ENCODE measurements around the gene CNOT6.
A peak's percentile ranks its signal among the peaks of the same experiment; 100 is the strongest.
"Not testable (repeated sequence)": the region's sequence is repeated elsewhere in the genome, so short reads cannot be mapped to it uniquely, and the experiment has no call there.

The CNOT6 gene

DNA sequence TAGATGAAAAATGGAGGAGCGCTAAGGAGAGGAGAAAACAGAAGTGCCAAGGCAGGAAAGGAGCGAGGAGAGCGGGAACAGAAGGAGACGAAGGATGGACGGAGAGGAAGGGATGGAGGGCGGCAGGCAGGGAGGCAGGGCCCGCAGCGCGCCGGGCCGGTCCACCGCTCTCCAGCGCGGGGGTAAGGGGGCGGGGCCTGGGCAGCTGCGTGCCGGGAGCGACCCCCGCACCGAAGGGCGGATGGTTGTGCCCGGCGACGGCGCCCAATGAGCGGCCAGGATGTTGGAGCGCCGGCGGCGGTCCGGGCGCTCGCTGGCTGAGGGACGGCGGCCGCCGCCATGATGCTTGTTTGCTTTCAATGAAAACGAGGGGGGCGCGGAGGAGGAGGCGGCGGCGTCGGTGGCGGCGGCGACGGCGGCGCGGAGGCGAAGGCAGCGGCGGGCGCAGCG is at the start of gene CNOT6:
CNOT6 (plus strand) TSS at position 320 of the 450 bp plus-strand sequence. CDS start 34,898 bp downstream, outside the sequence.
- peak; percentile 92 for DNase-seq (ENCODE audit: low spot score)

DNA sequence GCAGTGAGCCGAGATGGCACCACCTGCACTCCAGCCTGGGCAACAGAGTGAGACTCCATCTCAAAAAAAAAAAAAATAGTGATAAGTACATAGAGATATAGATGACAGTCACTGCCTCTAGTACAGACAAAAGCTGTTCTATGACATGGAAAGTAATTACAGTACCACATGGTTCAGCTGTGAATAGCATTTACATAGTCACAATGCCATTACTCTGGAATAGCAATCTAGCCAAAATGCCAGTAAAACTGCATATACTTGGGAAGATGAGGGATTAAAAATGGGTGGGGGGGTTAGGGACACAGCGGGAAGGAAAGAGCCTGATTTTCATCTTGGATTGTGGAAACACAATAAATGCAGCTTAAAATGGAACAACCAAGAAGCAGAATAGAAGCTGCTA is 39.4 kb upstream of the CNOT6 start:
- no peak for DNase-seq (ENCODE audit: low spot score)

DNA sequence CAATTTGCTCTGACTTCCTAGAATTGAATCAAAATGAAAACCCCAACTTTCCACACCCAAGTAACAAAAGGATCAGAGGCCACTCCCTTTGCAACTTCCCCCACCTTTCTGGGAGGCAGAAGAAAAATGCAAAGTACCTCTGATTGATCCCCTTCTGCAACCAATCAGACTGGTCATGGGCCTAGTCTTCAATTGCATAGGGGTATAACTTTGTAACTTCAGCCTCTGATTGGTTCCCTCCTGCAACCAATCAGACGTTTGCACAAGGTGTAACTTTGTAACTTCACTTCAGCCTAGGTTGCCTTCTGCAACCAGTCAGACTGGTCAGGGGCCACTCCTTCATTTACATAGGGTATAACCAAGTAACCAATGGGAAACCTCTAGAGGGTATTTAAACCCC is 38.3 kb upstream of the CNOT6 start:
- peak; percentile 21 for DNase-seq (ENCODE audit: low spot score)

DNA sequence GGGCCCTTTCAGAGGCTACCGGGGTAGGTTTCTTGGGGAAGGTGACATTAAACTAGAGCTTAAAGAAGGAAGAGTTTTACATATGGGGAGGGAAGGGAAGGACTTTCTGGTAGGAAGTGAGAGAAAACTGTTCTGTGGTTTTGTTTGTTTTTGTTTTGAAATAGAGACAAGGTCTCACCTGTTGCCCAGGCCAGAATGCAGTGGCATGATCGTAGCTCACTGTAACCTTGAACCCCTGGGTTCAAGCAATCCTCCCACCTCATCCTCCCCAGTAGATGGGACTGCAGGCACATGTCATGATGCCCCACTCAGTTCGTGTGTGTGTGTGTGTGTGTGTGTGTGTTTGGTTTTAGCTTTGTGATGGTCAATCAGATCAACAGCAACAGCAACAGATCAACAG is 37.4 kb upstream of the CNOT6 start:
- DNase-seq (ENCODE audit: low spot score) = no peak

DNA sequence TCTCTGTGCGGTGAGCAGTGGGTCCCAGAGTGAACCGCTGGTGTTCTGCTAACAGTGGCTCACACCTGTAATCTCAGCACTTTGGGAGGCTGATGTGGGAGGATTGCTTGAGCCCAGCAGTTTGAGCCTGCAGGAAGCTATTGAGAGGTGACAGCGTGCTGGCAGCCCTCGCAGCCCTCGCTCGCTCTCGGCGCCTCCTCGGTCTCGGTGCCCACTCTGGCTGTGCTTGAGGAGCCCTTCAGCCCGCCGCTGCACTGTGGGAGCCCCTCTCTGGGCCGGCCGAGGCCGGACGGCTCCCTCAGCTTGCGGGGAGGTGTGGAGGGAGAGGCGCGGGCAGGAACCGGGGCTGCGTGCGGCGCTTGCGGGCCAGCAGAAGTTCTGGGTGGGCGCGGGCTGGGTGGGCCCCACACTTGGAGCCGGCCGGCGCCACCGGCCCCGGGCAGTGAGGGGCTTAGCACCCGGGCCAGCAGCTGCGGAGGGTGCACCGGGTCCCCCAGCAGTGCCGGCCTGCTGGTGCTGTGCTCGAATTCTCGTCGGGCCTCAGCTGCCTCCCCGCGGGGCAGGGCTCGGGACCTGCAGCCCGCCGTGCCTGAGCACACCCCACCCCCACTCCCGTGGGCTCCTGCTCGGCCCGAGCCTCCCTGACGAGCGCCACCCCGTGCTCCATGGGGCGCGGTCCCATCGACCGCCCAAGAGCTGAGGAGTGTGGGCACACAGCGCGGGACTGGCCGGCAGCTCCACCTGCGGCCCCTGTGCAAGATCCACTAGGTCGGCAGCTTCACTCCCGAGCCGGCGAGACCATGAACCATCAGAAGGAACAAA is 35.1 kb upstream of the CNOT6 start:
- DNase-seq (ENCODE audit: low spot score) = not testable (repeated sequence)

GRCh38 chr5:180459674-180460142 is 34.5 kb upstream of the CNOT6 start:
- not testable (repeated sequence) for DNase-seq (ENCODE audit: low spot score)

DNA sequence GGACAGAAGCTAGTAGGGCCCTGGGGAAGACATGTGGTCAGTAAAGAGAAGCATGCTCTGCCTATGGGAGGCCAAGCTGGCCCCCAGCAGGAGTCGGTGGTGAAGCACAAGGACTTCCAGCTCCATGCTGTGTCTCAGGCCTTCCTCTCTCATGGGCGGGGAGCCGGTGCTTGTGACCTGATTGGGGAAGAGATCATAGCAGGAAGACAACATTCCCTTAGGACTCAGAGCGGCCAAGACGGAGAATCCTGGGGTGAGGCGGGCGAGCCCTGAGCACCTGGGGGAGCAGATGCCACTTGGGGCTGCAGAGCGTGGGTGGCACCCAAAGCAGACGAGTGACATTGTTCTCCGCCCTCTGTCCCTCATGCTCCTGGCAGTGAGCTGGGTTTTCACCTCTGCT is 33.3 kb upstream of the CNOT6 start:
- no peak for DNase-seq (ENCODE audit: low spot score)

- DNase-seq (ENCODE audit: low spot score) = no peak
Measured at GRCh38 chr5:180461303-180461702, 32.9 kb upstream of the CNOT6 start.

DNA sequence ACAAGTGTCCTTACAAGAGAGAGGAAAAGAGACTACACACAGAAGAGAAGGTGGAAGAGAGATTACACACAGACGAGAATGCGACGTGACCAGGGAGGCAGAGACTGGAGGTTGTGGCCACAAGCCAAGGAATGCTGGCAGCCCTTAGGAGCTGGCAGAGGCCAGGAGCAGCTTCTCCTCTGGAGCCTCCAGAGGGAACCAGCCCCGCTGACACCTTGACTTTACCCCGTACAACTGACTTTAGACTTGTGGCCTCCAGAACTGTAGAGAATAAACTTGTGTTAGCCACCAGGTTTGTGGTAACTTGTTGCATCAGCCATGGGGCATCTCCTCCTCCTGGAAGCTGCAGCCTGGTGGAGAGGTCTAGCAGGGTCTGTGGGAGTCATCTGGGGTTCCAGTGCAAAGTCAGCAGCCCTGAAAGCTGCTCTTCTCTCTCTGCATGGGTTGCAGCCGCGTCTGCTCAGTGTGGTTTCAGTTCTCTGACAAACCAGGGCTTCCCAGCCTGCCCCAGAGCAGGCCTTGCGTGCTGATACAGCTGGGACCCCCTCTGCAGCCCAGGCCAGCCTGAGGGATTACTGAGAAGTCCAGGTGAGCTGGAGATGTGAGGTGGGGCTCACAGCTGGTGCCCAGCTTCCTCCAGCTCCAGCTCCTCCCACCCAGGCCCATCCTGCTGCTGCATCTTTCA is 30.8 kb upstream of the CNOT6 start:
- DNase-seq (ENCODE audit: low spot score) = no peak

- DNase-seq (ENCODE audit: low spot score) = no peak
Measured at GRCh38 chr5:180463916-180464602, 30.1 kb upstream of the CNOT6 start.

DNA sequence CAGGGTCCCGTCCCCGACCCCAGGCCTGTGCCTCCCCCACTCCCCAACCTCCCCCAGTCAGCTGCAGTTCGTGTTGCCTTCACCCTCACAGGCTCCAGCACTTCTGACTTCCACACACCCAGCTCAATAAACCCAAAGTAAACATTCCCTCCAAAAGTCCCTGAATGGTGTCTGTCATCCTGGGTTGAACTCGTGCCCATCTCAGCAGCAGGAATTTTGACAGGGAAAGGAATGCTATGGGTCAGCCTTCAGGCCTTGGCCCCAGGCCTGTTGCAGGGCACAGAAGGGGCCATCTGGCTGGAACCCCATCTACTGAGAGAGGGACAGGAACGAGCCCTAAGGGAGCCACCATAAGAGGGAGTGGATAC is 29.6 kb upstream of the CNOT6 start:
- no peak for DNase-seq (ENCODE audit: low spot score)

DNA sequence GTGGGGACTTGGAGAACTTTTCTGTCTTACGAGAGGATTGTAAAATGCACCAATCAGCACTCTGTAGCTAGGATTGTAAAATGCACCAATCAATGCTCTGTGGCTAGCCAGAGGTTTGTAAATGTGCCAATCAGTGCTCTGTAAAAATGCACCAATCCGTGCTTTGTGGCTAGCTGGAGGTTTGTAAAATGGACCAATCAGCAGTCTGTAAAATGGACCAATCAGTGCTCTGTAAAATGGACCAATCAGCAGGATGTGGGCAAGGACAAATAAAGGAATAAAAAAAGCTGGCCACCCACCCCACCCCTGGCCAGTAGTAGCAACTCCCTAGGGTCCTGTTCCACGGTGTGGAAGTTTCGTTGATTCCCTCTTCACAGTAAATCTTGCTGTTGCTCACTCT is 29.1 kb upstream of the CNOT6 start:
- DNase-seq (ENCODE audit: low spot score) = not testable (repeated sequence)

DNA sequence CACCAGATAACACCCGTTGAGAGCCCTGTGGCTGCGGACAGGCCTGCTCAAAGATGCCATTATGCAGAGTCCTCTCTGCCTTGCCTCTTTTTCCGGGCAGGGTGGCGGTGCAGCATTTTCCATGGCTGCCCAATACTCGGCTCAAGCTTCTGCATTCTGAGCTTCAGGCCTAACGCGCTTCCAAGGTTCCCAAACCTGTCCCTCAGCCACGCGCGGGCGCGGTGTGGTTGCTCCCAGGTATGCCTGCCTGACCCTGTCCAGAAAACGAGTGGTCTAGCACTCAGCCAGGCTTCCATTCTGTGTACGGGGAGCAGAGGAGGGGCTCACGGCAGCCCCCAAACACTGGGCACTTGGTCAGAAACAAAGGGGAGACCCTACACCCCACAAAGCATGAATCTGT is 27.9 kb upstream of the CNOT6 start:
- DNase-seq (ENCODE audit: low spot score) = no peak

DNA sequence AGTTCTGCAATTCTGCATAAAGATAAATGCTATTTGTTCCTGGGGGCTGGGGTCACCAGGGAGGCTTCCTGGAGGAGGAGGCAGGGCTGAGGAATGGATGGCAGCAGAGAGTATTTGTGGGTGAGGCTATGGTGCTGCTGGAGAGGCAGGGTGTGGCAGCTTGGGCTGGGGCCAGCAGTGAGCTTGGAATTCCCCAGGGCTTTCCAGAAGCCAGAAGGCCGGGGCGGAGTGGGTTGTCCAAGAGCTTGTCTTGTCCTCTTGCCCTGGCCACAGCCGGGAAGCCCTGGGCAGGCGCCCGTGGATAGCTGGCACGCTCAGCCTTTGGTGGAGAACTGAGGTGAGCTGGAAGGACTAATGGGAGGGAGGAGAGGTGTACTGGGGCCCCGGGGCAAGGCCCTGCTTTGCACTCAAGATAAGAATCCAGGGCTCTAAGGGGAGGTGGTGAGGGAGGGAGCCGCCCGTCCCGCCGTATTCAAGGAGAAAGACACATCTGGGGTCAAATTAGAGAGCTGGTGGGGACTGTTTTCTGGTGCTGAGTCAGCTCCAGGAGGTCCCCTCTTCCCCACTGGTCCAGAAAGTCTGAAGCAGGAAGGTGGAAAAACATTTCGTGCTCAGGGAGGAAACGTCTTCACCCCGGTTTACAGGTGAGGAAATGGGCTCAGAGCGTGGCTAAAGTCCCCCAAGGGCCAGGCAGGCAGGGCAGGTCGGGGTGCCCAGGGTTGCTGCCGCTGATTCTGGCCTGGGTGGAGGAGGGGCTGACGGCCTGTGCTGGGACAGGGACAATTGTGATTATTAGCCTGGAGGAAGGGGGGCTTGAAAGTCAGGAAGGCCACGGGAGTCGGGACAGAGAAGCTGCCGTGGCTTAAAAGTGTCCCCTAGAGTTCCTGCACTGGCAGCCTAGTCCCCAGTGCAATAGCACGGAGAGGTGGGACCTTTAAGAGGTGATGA is 26.9 kb upstream of the CNOT6 start:
- no peak for DNase-seq (ENCODE audit: low spot score)

GRCh38 chr5:180467989-180468731 is 26.0 kb upstream of the CNOT6 start:
- no peak for DNase-seq (ENCODE audit: low spot score)

DNA sequence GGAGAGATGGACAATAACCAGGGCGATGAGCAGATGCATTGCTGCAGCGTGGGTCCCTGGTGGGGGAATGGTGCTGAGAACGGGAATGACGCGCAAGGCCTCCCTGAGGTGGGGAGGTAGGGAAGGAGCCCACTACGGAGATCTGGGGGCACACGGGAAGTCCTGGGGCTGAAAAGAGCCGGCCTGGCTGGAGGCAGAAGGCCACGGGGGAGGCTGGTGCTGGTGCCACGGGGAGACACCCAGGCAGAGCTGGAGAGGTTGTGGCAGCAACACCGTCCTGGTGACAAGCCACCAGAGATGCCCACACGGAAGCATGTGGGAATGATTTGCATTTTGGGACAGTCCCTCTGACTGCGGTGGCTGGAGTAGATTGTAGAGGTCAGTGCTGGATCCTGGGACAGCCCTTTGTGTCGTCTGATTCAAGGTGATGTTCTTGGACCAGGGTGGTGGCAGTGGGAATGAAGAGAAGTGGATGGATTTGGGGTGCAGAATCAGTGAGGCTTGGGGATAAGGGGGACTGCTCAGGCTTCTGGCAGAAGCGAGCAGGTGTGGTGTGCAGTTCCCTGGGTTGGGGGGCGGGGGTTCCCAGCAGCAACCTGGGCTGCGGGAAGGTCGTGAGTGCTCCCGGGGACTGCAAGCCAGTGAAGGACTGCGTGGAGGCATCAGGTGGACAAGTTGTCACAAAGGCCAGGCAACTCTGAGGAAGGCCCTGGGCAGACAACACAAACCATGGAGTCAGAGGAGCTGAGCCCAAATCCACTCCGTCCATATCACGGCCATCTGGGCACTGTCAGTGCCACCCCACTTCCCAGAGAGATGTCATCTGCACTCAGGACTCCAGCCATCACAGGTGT is 25.2 kb upstream of the CNOT6 start:
- DNase-seq (ENCODE audit: low spot score) = no peak

GRCh38 chr5:180469586-180469865 is 24.7 kb upstream of the CNOT6 start:
- no peak for DNase-seq (ENCODE audit: low spot score)

DNA sequence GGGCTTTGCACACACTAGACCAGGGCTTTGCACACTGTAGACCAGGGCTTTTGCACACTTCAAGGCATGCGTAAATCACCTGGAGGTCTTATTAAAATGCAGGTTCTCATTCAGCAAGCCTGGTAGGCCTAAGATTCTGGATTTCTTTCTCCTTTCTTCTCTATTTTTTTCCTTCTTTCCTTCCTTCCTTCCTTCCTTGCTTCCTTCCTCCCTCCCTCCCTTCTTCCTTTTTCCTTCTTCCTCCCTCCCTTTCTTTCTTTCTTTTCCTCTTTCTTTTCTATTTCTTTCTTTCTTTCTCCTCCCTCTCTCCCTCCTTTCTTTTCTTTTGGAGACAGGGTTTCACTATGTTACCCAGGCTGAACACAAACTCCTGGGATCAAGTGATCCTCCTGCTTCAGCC is 24.3 kb upstream of the CNOT6 start:
- DNase-seq (ENCODE audit: low spot score) = no peak

DNA sequence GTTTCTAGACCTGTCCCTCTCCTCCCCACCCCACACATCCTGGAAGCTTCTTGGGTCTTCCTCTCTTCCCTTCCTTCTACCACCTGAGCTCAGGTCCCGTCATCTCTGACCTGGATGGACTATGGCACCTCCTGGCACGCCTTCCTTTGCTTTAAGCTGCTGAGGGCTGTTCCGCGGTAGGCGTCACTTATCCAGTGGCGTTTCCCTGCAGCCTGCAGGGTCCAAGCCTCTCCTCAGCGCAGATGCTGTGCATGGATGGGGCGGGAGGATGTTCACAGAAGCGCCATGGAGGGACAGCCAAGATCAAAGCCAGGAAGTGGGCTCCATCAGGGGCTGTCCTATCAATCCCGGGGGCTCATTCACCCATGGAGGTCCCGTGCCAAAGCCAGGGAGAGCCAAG is 23.8 kb upstream of the CNOT6 start:
- DNase-seq (ENCODE audit: low spot score) = no peak

DNA sequence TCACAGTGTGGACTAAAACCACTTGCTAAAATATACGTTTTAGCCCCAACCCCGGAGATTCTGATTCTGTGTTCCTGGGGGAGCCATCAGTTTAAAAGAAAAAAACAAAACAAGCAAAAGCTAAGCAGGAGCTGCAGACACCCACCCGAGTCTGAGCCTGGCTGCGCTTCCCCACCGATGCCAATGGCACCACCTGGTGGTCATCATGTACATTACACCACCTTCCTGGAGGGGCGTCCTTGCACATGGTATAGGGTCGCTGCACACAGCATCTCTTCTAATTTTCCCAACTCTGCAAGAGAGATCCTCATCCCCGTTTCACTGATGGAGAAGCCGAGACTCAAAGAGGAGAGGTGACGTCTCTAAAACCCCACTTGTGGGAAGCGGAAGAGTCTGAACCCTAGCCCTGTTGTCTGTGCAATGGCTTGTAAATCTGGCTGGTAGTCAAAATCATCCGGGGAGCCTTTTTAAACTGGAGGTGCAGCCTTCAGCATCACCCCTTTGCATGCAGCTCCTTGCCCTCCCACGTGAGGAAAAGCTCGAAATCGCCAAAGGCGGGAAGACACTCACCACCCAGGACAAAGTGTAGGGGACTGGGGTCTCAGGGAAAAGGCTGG is 23.1 kb upstream of the CNOT6 start:
- peak; percentile 78 for DNase-seq (ENCODE audit: low spot score)
